Measurements from ENCODE around the gene NCAPD3. TPM values are rescaled to one million over a fixed set of nuclear protein-coding genes. Genes with fewer than 3 reads are reported as not detected.

NCAPD3 gene
- total and polyA plus RNA-seq, 2 of the 13 experiments (the other 11 are each of a cell fraction or from before 2014, with no cell fraction given): 20.7 to 25.6 TPM

- TF ChIP-seq DR1 (CRISPR knock-in tag; IDR thresholded peaks at IDR 0.05): no peak
- TF ChIP-seq AGO2 (optimal IDR thresholded peaks at IDR 0.05; ENCODE audit: low read depth, low read length): no peak
- TF ChIP-seq MEIS1 (CRISPR knock-in tag; IDR thresholded peaks at IDR 0.05; ENCODE audit: borderline replicate concordance): no peak
- TF ChIP-seq ZC3H4 (CRISPR knock-in tag; IDR thresholded peaks at IDR 0.05; ENCODE audit: borderline replicate concordance): no peak
- TF ChIP-seq NONO (IDR thresholded peaks at IDR 0.05): no peak
- no peak for TF ChIP-seq NONO (CRISPR knock-in tag; conservative IDR thresholded peaks at IDR 0.05)
- peak; percentile 51; the same call in 1 of the 2 replicates for TF ChIP-seq TBX2 (CRISPR knock-in tag; IDR thresholded peaks at IDR 0.05; ENCODE audit: borderline replicate concordance)
- peak; percentile 90 for TF ChIP-seq BCL6 (CRISPR knock-in tag; IDR thresholded peaks at IDR 0.05)
- peak; percentile 27; the same call in 1 of the 2 replicates for TF ChIP-seq SALL1 (CRISPR knock-in tag; IDR thresholded peaks at IDR 0.05)
- TF ChIP-seq MLLT10 (CRISPR knock-in tag; IDR thresholded peaks at IDR 0.05): no peak
- peak; percentile 49 for TF ChIP-seq TBL1XR1 (IDR thresholded peaks at IDR 0.05; ENCODE audit: borderline replicate concordance, low read length, partially characterized antibody)
- TF ChIP-seq SOX13 (IDR thresholded peaks at IDR 0.05): no peak
- TF ChIP-seq SOX13 (CRISPR knock-in tag; conservative IDR thresholded peaks at IDR 0.05 in 1 of 2, IDR thresholded peaks at IDR 0.05 in 1 of 2): peak in 1 of 2 experiments; percentile 24; a peak in 1 of 4 replicates
- no peak for TF ChIP-seq ZNF451 (CRISPR knock-in tag; IDR thresholded peaks at IDR 0.05)
- TF ChIP-seq MLX (CRISPR knock-in tag; IDR thresholded peaks at IDR 0.05): 0 out of 2 replicates have a peak, but pooled peaks have one; percentile 10
- no peak for TF ChIP-seq ZNF263 (CRISPR knock-in tag; IDR thresholded peaks at IDR 0.05)
- TF ChIP-seq ZNF770 (CRISPR knock-in tag; IDR thresholded peaks at IDR 0.05): no peak
- 0 out of 2 replicates have a peak, but pooled peaks have one; percentile 23 for TF ChIP-seq ZNF614 (CRISPR knock-in tag; IDR thresholded peaks at IDR 0.05; ENCODE audit: borderline replicate concordance)
- TF ChIP-seq KAT8 (CRISPR knock-in tag; IDR thresholded peaks at IDR 0.05): no peak
- TF ChIP-seq ZNF713 (CRISPR knock-in tag; IDR thresholded peaks at IDR 0.05): no peak
- no peak for TF ChIP-seq SNAPC4 (CRISPR knock-in tag; IDR thresholded peaks at IDR 0.05)
- no peak for TF ChIP-seq ZBTB20 (CRISPR knock-in tag; IDR thresholded peaks at IDR 0.05; ENCODE audit: borderline replicate concordance, low read depth)
- TF ChIP-seq FOXA1 (IDR thresholded peaks at IDR 0.05): no peak
- no peak for TF ChIP-seq FOXA1 (CRISPR knock-in tag; IDR thresholded peaks at IDR 0.05)
- TF ChIP-seq E2F5 (CRISPR knock-in tag; conservative IDR thresholded peaks at IDR 0.05): no peak
Measured at GRCh38 chr11:134235399-134235798, 11.6 kb upstream of the NCAPD3 start (continued).
